Stimulated activated CD8-positive, alpha-beta memory T cell treated with anti-CD3 and anti-CD28 coated beads, Interleukin-15, amount 100 ng/mL, for 4 hours (primary cell): ENCODE data around the gene IFNL3.
"Not testable (repeated sequence)": the region's sequence is repeated elsewhere in the genome, so short reads cannot be mapped to it uniquely, and the experiment has no call there.

Source experiments
- DNase-seq, 2 donors: peaks; one replicate each; pipeline ENCODE4 v3.0.0-alpha.2; 2020; ENCODE audit warnings: low read depth in 2 of 2

IFNL3 gene

GRCh38 chr19:39244410-39245100, at the start of gene IFNL3:
TSS of gene IFNL3 (minus strand) at chr19:39245006. CDS start at chr19:39244967, 39 bp downstream.
- not testable (repeated sequence) for DNase-seq

- no peak for DNase-seq
Measured at GRCh38 chr19:39293394-39293793, 48.6 kb upstream of the IFNL3 start.

- no peak for DNase-seq
Measured at GRCh38 chr19:39284032-39284431, 39.2 kb upstream of the IFNL3 start.

- no peak for DNase-seq
Measured at GRCh38 chr19:39282021-39282420, 37.2 kb upstream of the IFNL3 start.

GRCh38 chr19:39277598-39277997, 32.8 kb upstream of the IFNL3 start:
- no peak for DNase-seq

GRCh38 chr19:39276740-39277139, 31.9 kb upstream of the IFNL3 start:
- no peak for DNase-seq

GRCh38 chr19:39275578-39275977, 30.8 kb upstream of the IFNL3 start:
- DNase-seq = no peak

GRCh38 chr19:39273859-39274258, 29.1 kb upstream of the IFNL3 start:
- DNase-seq = not testable (repeated sequence)

GRCh38 chr19:39270036-39270871, 25.4 kb upstream of the IFNL3 start:
- DNase-seq = no peak

- DNase-seq = not testable (repeated sequence)
Measured at GRCh38 chr19:39269369-39269768, 24.6 kb upstream of the IFNL3 start.

- DNase-seq = not testable (repeated sequence)
Measured at GRCh38 chr19:39268531-39269223, 23.9 kb upstream of the IFNL3 start.

GRCh38 chr19:39268085-39268484, 23.3 kb upstream of the IFNL3 start, which contains the start of gene IFNL2:
TSS of gene IFNL2 (plus strand) at chr19:39268396. CDS start at chr19:39268569, 173 bp downstream.
- DNase-seq = not testable (repeated sequence)

- no peak for DNase-seq
Measured at GRCh38 chr19:39265321-39265916, 20.6 kb upstream of the IFNL3 start.

- no peak for DNase-seq
Measured at GRCh38 chr19:39264306-39265290, 19.8 kb upstream of the IFNL3 start.

- no peak for DNase-seq
Measured at GRCh38 chr19:39263912-39264305, 19.1 kb upstream of the IFNL3 start.

- DNase-seq = no peak
Measured at GRCh38 chr19:39262496-39262895, 17.7 kb upstream of the IFNL3 start.

GRCh38 chr19:39261704-39262103, 16.9 kb upstream of the IFNL3 start:
- DNase-seq = no peak

- no peak for DNase-seq
Measured at GRCh38 chr19:39257227-39257626, 12.4 kb upstream of the IFNL3 start.

GRCh38 chr19:39254531-39255345, 9.9 kb upstream of the IFNL3 start:
- DNase-seq = no peak
